ENCODE data around the gene ATG10.
"Not testable (repeated sequence)": the region's sequence is repeated elsewhere in the genome, so short reads cannot be mapped to it uniquely, and the experiment has no call there.

The ATG10 gene

GRCh38 chr5:82010696-82011095 is 38.9 kb downstream of the ATG10 start:
- H3K9me3 Mint-ChIP-seq, result no peaks in the 10 kb centered on the region
- no peaks in the 10 kb centered on the region for H3K27me3 Mint-ChIP-seq
- H3K36me3 Mint-ChIP-seq (ENCODE audit: low read depth), result peaks cover 12% of the 10 kb centered on the region
- no peak for DNase-seq
- H3K4me3 Mint-ChIP-seq, result no peak overlapping the region
- H3K4me1 Mint-ChIP-seq (ENCODE audit: low read depth), result no peaks in the 10 kb centered on the region
- no peak overlapping the region for H3K27ac Mint-ChIP-seq

DNA sequence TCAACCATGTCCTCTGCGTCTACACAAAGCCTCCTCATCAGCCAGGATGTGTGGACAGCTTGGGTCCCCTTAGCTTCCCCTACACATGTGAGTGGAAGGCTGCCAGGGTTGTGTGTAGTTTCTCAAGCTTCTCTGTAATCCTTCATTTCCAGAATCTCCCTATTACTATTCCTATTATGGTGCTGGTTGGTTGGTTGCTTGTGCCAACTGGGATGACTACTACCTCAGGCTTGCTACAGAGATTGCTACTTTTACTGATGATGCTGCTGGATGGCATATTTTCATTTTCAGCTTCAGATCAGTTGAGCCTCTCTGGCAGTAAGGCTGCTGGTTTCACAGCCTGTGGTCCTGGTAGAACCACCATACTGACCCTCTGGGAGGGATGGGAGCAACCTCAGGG is 39.9 kb downstream of the ATG10 start:
- Mint-ChIP-seq H3K9me3 (peaks cover 2% of the 10 kb centered on the region), H3K36me3 (ENCODE audit: low read depth) (peaks cover 17% of the 10 kb centered on the region), H3K4me3 (no peak overlapping the region), H3K4me1 (ENCODE audit: low read depth) (no peaks in the 10 kb centered on the region), H3K27ac (no peak overlapping the region), H3K27me3 (no peaks in the 10 kb centered on the region)
- DNase-seq, result no peak

- not testable (repeated sequence) for H3K27me3 Mint-ChIP-seq; H3K4me3 Mint-ChIP-seq; H3K27ac Mint-ChIP-seq; H3K4me1 Mint-ChIP-seq (ENCODE audit: low read depth); H3K9me3 Mint-ChIP-seq; DNase-seq
- peaks cover 15% of the 10 kb centered on the region for H3K36me3 Mint-ChIP-seq (ENCODE audit: low read depth)
These were observed 42.8 kb downstream of the ATG10 start for GRCh38 chr5:82014644-82015043.

- Mint-ChIP-seq H3K27me3 (no peaks in the 10 kb centered on the region), H3K27ac (no peak overlapping the region), H3K4me1 (ENCODE audit: low read depth) (no peaks in the 10 kb centered on the region), H3K36me3 (ENCODE audit: low read depth) (peaks cover 10% of the 10 kb centered on the region), H3K4me3 (no peak overlapping the region), H3K9me3 (peaks cover 2% of the 10 kb centered on the region)
- DNase-seq, result no peak
These were observed 46.6 kb downstream of the ATG10 start for GRCh38 chr5:82018462-82018861.

- no peak for DNase-seq
- Mint-ChIP-seq H3K27ac (no peak overlapping the region), H3K4me3 (no peak overlapping the region), H3K36me3 (ENCODE audit: low read depth) (peaks cover 8% of the 10 kb centered on the region), H3K9me3 (peaks cover 2% of the 10 kb centered on the region), H3K4me1 (ENCODE audit: low read depth) (no peaks in the 10 kb centered on the region), H3K27me3 (no peaks in the 10 kb centered on the region)
These were observed 47.7 kb downstream of the ATG10 start for GRCh38 chr5:82019342-82020138.

DNA sequence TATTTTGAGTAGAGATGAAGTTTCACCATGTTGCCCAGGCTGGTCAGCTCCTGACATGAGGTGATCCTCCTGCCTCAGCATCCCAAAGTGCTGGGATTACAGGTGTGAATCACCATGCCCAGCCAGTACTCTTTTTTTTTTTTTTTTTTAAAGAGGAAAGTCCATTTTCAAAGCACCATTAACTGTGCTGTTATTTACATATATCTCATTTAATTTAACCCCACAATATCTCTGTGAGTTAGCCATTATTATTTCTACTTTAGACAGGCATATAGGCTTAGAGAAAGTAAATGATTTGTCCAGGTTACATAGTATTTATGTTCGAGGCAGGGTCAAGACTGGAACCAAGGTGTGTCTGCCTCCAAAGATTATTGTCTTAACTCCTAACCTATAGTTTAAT is 50.7 kb downstream of the ATG10 start:
- no peak overlapping the region for H3K27ac Mint-ChIP-seq
- no peaks in the 10 kb centered on the region for H3K4me1 Mint-ChIP-seq (ENCODE audit: low read depth)
- no peaks in the 10 kb centered on the region for H3K27me3 Mint-ChIP-seq
- no peak for DNase-seq
- no peak overlapping the region for H3K4me3 Mint-ChIP-seq
- H3K9me3 Mint-ChIP-seq, result no peaks in the 10 kb centered on the region
- H3K36me3 Mint-ChIP-seq (ENCODE audit: low read depth), result peaks cover 3% of the 10 kb centered on the region

DNA sequence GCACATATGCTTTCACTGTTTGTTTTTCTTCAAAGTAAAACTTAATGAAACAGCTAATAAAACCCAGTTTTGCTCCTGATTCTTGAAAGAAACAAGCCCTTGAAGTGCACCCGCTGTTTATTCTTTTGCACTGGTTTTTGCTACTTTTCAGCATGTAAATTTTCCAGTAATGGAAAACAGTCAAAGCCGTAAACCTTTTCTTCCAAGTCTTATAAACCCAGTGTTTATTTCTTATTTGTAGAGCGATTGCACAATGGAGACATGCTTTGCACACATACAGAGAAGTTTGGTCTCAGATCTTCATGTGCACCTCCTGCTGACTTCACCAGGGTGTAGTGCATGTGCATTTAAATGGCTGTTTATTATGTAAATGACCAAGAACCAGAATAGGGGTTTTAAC is 51.8 kb downstream of the ATG10 start:
- H3K4me3 Mint-ChIP-seq, result no peak overlapping the region
- no peak overlapping the region for H3K27ac Mint-ChIP-seq
- DNase-seq, result no peak
- H3K27me3 Mint-ChIP-seq, result no peaks in the 10 kb centered on the region
- no peaks in the 10 kb centered on the region for H3K4me1 Mint-ChIP-seq (ENCODE audit: low read depth)
- no peaks in the 10 kb centered on the region for H3K9me3 Mint-ChIP-seq
- H3K36me3 Mint-ChIP-seq (ENCODE audit: low read depth), result peaks cover 3% of the 10 kb centered on the region

GRCh38 chr5:82031220-82032119 is 59.6 kb downstream of the ATG10 start:
- Mint-ChIP-seq H3K9me3 (peaks cover 2% of the 10 kb centered on the region), H3K27ac (no peak overlapping the region), H3K27me3 (no peaks in the 10 kb centered on the region), H3K4me3 (no peak overlapping the region), H3K36me3 (ENCODE audit: low read depth) (no peaks in the 10 kb centered on the region), H3K4me1 (ENCODE audit: low read depth) (no peaks in the 10 kb centered on the region)
- no peak for DNase-seq

GRCh38 chr5:82042894-82043293 is 71.1 kb downstream of the ATG10 start:
- not testable (repeated sequence) for H3K4me1 Mint-ChIP-seq (ENCODE audit: low read depth); H3K27me3 Mint-ChIP-seq; DNase-seq; H3K27ac Mint-ChIP-seq; H3K4me3 Mint-ChIP-seq
- H3K9me3 Mint-ChIP-seq, result peaks cover 15% of the 10 kb centered on the region
- H3K36me3 Mint-ChIP-seq (ENCODE audit: low read depth), result peaks cover 29% of the 10 kb centered on the region

GRCh38 chr5:82044010-82044409 is 72.2 kb downstream of the ATG10 start:
- H3K27ac Mint-ChIP-seq, result no peak overlapping the region
- H3K4me1 Mint-ChIP-seq (ENCODE audit: low read depth), result no peaks in the 10 kb centered on the region
- H3K36me3 Mint-ChIP-seq (ENCODE audit: low read depth), result peaks cover 28% of the 10 kb centered on the region
- H3K9me3 Mint-ChIP-seq, result peaks cover 11% of the 10 kb centered on the region
- DNase-seq, result no peak
- H3K27me3 Mint-ChIP-seq, result no peaks in the 10 kb centered on the region
- H3K4me3 Mint-ChIP-seq, result no peak overlapping the region

GRCh38 chr5:82045554-82046275 is 73.9 kb downstream of the ATG10 start:
- DNase-seq, result no peak
- Mint-ChIP-seq H3K4me1 (ENCODE audit: low read depth) (no peaks in the 10 kb centered on the region), H3K27ac (no peak overlapping the region), H3K9me3 (peaks cover 11% of the 10 kb centered on the region), H3K27me3 (no peaks in the 10 kb centered on the region), H3K36me3 (ENCODE audit: low read depth) (peaks cover 28% of the 10 kb centered on the region), H3K4me3 (no peak overlapping the region)

GRCh38 chr5:82046276-82046647 is 74.4 kb downstream of the ATG10 start:
- Mint-ChIP-seq H3K36me3 (ENCODE audit: low read depth) (peaks cover 28% of the 10 kb centered on the region), H3K4me1 (ENCODE audit: low read depth) (no peaks in the 10 kb centered on the region), H3K4me3 (no peak overlapping the region), H3K27me3 (no peaks in the 10 kb centered on the region), H3K27ac (no peak overlapping the region), H3K9me3 (peaks cover 11% of the 10 kb centered on the region)
- no peak for DNase-seq

GRCh38 chr5:82050955-82051354 is 79.1 kb downstream of the ATG10 start:
- no peaks in the 10 kb centered on the region for H3K9me3 Mint-ChIP-seq
- H3K27ac Mint-ChIP-seq, result no peak overlapping the region
- H3K4me3 Mint-ChIP-seq, result no peak overlapping the region
- DNase-seq, result no peak
- peaks cover 6% of the 10 kb centered on the region for H3K36me3 Mint-ChIP-seq (ENCODE audit: low read depth)
- no peaks in the 10 kb centered on the region for H3K27me3 Mint-ChIP-seq
- H3K4me1 Mint-ChIP-seq (ENCODE audit: low read depth), result no peaks in the 10 kb centered on the region

- peaks cover 3% of the 10 kb centered on the region for H3K4me1 Mint-ChIP-seq (ENCODE audit: low read depth)
- no peak overlapping the region for H3K4me3 Mint-ChIP-seq
- H3K9me3 Mint-ChIP-seq, result no peaks in the 10 kb centered on the region
- no peak overlapping the region for H3K27ac Mint-ChIP-seq
- no peaks in the 10 kb centered on the region for H3K36me3 Mint-ChIP-seq (ENCODE audit: low read depth)
- no peak for DNase-seq
- no peaks in the 10 kb centered on the region for H3K27me3 Mint-ChIP-seq
These were observed 82.3 kb downstream of the ATG10 start for GRCh38 chr5:82054004-82054710.
